NCI-H2029 treated with DMSO at 0.1 percent for 48 hours (cell line): ENCODE data around the gene ZFAND2A.
"Not testable (repeated sequence)": the region's sequence is repeated elsewhere in the genome, so short reads cannot be mapped to it uniquely, and the experiment has no call there.

Source experiments
- DNase-seq: peaks from one replicate; lab custom pipeline; 2025; lab: John Stamatoyannopoulos, UW

Gene ZFAND2A

DNA sequence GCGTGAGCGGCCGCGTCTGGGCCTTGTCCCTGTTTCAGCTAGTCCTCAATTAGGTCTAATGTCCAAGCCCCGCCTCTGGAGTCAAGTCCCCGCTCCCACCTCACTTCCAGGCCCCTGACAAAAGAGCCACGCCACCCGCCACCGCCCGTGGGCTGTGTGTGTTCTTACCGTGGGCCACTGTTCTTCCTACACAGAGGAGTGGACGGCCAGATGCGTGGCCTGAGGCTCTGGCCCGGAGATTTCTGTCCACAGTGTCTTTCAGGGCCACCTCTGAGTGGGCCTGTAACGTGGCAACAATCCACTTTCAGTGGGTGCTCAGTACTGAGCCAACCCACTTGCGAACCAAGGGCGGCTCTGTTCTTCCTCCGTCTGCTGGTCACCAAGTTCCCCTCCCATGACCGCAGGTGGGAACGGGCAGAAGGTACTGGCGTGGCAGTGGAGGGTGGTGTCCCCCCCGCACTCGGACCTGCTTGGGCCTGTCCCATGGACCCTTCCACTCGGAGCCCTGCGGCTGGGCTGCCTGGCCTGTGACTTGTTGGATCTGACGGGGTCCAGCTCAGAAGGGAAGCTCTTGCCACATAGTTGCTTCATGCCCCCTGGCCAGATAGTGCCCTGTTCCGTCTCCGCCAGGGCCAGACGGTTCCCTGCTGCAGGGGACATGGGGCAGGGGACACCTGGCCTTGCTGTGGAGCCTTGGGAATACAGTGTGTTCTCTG, 15.0 kb upstream of the ZFAND2A start:
- DNase-seq, result no peak

DNA sequence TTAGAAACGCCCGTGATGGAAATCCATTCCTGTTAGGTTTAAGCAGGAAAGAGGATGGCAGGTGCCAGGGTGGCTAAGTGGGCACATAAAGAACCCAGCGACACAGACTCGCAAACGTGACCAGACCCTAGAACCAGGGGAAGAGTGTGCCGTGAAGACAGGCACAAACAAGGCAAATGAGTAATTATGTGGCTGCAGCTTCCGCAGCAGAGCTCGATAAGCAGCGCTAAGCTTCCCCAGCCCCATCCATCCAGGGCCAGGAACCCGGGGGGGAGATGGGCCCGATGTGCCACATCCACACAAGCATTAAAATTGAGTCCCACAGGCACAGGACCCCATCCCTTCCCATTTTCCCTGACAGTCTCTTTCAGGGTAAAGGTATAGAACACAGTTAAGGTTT, 14.0 kb upstream of the ZFAND2A start:
- no peak for DNase-seq

DNA sequence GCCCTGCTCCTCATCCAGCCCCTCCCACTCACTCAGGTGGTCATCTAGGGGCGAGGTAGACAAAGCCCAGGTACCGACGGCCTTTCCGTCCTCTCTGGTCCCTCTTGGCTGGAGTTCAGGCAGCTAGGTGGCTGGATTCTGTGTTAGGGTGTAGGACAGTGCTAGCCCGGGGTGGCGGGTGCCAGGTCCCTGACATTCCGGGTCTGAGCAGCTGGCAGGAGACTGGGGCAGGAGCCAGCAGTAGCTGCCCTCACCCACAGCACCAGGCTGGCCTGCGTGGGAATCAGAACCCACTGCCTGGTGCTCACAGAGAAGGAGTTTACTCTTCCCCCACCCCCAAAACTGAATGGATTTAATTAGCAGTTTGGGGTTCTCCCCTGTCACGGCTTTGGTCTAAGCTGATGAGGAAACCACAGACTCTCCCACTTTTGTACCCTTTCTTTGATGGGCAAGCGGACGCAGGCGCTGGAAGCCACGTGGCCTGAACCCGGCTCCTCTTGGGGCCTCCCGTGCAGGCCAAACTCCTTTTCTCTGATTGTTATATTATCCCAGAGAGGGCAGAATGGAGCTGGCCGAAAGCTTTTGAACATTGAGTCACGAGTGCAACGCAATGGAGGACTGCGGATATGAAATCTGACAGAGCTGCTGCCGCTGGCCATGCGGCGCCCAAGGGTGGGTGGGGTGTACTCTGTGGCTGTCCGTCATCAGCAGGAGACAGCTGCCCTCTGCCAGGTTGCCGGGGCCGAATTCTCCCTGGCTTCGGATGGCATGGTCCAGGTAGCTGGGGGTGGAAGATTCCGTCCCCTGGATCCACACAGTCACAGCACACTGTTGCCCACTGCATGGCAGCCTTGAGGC, 12.9 kb upstream of the ZFAND2A start:
- no peak for DNase-seq

DNA sequence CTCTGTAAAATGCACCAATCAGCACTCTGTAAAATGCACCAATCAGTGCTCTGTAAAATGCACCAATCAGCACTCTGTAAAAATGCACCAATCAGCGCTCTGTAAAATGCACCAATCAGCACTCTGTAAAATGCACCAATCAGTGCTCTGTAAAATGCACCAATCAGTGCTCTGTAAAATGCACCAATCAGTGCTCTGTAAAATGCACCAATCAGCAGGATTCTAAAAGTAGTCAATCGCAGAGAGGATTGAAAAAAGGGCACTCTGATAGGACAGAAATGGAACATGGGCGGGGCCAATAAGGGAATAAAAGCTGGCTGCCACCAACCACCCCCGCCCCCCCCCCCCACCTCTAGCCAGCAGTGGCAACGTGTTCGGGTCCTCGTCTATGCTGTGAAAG, 11.5 kb upstream of the ZFAND2A start:
- not testable (repeated sequence) for DNase-seq

DNA sequence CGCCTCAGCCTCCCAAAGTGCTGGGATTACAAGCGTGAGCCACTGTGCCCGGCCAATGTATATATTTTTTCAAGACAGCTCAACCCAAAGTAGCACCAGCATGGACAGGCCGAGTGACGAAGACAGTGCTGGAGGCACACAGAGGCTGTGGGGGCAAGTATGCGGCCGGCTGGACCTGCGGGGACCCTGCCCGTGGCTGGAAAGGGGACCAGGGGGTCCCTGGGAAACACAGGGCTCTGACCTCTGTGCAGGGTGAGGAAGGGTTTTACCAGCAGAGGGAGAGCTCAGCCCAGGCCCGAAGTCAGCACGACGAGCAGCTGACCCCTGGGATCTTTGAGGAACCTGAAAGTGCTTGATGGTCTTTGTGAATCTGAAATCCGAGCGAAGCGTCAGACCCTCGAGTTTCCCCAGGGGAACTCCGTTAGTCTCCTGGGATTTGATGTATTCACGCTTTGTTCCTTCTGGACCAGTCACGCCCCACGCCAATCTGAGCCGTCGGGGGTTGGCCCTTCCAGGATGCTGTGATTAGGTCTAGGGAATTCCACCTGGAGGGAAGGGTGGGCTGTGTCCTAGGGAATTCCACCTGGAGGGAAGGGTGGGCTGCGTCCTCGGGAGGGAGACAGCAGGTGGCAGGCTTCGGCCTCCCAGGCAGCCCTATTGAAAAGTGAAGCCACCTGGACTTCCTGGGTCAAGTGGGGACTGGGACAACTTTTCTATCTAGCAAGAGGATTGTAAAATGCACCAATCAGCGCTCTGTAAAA, 10.9 kb upstream of the ZFAND2A start:
- no peak for DNase-seq

DNA sequence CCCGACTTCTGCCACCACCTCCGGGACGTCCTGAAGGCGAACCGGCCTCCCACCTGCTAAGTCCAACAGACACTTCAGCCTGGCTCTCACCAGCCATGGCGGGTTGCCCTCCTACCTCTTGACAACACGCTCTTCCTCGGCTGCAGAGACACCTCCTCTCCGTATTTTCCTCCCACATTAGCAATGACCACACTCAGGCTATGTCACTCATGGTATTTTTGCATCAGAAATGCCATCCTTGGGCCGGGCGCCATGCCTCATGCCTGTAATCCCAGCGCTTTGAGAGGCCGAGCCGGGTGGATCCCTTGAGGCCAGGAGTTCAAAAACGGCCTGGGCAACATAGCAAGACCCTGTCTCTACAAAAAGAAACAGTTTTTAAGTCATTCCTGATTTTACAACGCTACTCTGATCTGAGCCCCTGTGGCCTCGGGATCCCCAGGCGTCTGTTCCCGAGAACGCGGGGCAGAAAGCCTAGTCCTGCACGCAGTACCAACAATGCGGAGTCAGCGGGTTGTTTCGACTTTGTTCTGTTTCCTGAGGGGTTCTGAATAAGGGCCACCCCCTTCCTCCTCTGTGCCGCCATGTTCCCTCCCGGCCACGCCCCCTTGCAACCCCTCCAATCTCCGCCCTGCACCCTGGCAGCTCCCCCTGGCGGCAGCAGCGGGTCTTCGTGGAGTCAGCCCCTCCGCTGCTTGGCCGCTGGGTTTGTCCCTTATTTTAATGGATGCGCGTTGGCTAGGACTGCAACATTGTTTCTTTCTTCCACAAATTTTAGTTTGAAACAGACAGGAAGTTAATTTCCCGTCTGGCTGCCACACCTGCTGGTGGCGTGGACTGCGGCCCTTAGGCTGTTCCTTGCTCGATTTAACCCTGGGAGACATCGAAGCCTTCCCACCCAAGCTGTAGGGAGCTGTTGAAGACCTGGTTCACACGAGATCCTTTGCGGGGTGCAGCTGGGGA, 9.7 kb upstream of the ZFAND2A start:
- no peak for DNase-seq

DNA sequence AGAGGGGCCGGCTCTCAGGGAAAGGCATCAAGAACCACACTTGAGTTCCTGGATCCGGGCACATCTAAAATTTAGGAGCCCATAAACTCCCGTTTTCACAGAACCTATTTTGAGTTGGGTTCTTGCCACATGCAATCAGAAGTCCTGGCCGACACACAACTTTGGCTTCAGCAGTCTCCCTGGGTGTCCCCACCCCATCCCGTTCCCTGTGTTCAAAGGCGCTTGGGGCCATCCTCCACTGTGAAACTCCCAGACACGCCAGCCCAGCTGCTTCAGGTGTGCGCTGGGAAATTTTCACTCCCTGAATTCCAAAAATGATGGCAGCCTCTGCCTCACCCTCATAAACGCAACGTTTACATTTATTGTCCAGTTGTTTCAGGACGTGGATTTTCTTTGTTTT, 8.4 kb upstream of the ZFAND2A start:
- no peak for DNase-seq

DNA sequence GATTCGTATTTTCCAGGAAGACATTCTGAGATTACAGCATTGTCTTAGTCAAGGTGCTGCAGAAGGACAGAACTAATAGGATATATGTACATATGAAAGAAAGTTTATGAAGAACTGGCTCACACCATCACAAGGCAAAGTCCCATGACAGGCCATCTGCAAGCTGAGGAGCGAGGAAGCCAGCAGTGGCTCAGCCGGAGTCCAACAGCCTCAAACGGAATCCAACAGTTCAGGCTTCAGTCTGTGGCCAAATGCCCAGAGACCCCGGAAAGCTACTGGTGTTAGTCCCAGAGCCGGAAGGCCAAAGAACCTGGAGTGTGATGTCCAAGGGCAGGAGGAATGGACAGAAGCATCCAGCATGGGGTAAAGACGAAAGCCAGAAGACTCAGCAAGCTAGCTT, 4.4 kb upstream of the ZFAND2A start:
- DNase-seq, result no peak

DNA sequence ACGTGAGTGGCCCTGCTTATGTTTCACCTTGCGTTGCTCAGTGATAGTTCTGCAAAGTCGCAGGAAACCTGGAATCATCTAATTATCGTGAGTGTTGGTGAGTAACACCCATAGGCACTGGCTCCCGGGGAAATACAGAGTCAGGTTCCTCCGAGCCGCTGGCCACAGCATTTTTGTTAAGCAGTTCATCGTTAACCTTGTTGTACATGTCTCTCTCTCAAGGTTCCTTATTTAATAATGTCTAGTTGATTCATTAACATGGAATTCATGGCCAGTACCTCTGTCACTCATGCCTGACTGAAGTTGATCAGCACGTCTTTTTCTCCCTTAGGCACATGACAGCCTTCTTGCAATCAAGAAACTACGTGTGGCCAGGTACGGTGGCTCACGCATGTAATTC, 3.1 kb upstream of the ZFAND2A start:
- no peak for DNase-seq

DNA sequence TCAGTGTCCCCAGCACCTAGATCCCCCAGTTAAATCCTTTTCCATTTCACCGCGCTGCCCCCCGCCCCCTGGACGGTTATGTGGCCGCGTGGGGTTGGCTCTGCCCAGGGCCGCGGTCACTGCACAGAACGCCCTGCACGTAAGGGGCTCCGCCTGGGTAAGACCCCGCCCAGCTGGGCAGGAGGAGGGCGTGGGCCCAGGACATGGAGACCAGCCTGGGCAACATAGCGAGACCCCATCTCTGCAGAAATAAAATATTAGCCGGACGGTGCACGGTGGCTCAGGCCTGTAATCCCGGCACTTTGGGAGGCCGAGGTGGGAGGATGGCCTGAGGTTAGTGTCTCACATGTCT, 650 bp upstream of the ZFAND2A start:
- DNase-seq, result no peak

DNA sequence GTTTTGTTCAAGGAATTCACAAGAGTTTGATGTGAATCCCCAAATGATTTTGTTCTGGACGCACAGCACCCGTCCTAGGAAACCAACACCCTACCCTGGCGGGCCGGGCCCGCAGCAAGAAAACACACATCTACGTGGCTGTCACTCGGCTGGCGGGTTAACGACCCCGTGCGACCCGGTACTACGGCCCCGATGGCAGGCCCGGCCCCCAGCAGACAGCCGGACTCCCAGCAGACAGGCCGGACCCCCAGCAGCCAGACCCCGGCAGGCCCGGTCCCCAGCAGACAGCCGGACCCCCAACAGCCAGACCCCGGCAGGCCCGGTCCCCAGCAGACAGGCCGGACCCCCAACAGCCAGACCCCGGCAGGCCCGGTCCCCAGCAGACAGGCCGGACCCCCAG, 765 bp downstream of the ZFAND2A start:
- DNase-seq, result not testable (repeated sequence)

DNA sequence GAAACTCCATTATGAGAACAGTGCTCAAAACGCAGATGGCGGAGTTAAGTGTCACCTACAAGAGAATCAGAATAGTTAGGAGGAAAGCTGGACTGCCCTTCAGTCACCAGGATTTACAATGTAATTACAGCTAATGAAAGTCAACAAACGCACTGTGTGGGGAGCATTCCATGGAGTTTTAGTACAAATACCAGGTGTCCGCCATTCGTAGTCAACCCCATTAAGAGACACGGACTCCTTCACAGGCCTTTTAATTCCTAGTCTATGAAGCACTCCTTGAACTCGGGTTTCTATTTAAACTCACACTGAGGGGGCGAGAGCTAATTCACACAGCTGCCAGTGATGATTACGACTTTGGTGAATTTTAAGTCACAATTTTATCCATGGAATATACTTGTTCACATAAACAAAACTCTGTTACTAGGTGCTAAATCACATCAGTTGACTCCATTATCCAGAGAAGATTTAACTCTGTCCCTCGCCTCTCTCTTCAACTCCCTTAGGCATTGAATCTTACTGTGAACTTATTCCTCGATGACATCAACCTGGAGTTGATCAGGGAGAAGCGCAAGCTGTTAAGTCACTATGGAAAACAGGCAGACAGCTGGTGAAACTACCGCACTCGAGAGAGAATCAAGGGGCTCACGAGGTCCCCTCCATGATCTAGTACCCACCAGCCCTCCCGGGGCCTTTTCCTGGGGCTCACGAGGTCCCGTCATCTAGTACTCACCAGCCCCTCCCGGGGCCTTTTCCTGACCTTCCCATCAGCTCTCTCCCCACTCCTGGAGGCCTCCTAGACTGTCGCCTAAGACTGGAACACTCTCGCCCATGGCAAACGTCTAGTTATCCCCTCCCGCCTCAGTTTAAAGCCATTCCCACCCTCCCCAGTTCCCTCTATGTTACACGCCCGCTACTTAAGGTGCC, 1.5 kb downstream of the ZFAND2A start:
- DNase-seq, result no peak

DNA sequence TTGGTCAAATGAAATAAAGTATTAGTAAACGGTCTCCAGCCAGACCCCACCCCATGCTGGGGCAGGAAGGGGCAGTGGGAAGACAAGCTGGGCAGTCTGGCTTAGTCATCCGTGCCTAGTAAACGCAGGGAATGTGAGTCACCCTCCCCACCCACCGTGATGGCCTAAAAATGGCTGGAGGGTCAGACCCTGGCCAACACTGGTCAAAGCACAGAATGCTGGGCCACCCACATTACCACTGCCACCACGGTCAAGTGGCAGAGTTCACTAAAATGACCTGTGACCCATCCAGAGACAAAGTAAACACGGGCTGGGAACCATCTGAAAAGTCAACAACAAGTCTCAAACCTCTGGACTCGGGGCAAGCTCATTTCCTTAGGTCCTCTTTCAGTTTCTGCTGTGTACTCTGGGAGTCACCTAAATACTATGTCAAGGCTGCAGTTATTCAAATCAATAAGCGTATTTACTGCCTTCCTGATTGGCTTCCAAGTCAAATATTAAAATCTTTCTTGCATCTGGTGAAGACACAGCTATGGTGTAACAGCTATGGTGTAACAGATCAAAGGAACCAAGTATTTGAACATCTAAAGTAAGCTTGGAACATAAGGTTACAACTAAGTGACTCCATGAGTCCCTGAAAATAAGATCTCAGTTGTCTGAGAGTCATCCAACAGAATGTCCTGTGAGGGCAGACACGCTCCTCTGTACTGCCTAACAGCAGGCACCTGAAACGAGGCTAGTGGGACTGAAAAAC, 3.0 kb downstream of the ZFAND2A start:
- no peak for DNase-seq

DNA sequence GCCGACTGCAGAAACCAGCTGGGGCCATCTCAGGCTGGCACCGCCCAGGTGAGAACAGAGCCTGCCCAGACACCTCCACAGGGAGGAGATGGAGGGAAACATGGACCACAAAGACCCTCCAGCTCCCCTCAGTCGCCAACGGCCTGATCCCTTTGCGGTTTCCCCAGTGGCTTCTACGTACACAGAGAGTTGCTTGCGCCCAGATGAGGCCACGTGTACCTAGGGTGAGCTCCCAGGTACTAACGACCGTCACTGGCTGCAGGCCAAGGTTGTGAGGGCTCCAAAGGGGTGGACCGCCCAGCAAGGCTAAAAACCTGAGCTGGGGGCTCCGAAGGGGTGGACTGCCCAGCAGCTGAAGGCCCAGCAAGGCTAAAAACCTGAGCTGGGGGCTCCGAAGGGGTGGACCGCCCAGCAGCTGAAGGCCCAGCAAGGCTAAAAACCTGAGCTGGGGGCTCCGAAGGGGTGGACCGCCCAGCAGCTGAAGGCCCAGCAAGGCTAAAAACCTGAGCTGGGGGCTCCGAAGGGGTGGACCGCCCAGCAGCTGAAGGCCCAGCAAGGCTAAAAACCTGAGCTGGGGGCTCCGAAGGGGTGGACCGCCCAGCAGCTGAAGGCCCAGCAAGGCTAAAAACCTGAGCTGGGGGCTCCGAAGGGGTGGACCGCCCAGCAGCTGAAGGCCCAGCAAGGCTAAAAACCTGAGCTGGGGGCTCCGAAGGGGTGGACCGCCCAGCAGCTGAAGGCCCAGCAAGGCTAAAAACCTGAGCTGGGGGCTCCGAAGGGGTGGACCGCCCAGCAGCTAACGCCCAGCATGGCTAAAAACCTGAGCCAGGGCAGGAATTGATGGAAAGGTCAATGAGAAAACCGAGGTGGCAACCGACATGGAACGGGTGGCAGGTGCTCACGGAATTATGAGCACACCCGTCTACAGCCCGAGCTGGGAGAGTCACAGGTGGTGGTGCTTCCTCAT, 3.9 kb downstream of the ZFAND2A start:
- not testable (repeated sequence) for DNase-seq

DNA sequence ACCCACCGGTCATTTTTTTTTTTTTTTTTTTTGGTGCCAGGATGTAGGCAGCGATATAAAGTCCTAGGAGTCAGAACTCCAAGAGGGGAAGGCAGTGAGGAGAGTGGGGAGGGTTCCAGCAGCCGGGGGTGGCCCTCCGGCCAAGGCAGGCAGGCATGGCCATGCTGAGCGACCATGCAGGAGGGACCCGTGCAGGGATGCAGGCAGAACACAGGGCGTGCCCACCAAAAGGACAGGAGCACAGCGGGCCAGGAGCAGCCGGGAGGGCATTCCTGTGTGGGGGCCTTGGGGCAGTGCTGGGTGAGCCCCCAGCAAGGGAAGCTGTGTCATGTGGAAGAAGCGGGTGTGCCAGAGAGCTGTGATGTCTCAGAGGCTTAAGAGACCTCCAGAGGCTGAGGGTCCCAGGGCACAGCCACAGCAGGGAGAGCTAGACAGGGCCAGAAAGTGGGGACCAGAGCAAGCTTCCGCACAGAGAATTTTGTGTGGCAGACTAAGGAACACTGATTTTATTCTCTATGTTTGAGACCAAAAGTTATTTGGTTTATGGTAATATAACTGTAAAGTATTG, 5.7 kb downstream of the ZFAND2A start:
- DNase-seq, result no peak

DNA sequence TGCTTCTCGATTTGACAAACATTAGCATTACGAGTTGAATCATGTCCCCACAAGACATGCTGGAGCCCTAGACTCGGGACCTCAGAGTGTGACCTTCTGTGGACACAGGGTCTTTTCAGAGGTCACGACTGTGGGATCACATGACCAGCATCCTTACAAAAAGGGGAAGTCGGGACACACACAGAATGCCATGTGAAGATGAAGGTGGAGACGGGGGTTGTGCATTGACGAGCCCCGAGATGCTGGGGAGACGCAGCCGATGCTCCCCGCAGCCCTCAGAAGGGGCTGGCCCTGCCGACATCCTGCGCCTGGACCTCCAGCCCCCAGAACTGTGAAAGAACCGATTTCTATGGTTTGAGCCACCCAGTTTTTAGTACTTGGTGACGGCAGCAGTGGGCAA, 7.5 kb downstream of the ZFAND2A start:
- DNase-seq, result no peak

DNA sequence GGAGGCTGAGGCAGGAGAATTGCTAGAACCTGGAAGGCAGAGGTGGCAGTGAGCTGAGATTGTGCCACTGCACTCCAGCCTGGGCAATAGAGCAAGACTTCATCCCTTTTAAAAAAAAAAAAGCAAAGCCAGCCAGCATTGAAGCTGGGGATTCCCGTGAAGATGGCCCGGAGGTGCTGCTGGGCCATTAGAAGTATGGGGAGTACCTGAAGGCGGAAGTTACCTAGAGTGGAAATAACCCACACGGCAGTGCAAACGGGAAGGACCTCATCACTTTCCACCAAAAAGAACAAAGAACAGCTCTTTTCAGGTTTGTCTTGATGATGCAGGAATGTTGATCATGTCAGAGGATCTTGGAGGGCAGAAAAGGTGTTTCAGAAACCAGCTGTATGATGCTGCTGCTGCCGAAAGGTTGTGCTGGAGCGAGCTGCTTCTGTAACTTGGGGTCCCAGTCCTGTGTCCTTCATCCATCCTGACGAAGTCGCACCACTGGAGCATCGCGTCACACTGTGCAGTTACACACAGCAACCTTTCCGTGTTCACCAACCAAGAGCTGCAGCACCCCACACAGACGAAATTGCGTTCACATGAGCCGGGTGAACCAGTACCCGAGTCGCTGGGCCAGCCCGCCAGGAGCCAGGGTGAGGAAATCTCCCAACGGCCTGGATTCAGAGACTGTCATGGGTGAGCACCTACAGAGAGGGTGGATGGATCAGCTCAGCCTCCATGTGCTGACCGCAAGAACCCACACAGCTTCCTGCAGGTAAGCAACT, 8.2 kb downstream of the ZFAND2A start:
- no peak for DNase-seq

DNA sequence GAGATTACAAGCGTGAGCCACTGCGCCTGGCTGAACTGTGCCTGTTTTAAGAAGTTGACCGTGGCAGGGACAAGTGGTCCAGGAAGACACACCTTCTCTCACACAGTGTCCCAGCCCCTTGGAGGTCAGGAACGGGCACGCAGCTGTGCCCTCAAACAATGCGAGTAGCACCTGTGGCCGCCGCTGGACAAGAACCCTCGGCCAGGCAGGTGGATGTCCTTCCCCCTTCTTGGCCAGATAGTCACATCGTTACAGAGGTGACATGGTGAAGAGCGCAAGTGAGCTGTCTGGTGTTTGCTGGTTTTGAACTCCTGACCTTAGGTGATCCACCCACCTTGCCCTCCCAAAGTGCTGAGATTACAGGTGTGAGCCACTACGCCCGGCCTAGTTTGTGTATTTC, 8.8 kb downstream of the ZFAND2A start:
- no peak for DNase-seq
